HUES6 (cell line): ENCODE measurements around the gene TEX13D.
"Not testable (repeated sequence)": the region's sequence is repeated elsewhere in the genome, so short reads cannot be mapped to it uniquely, and the experiment has no call there.

ENCODE experiments used
- H3K27ac ChIP-seq: 2 replicates; pipeline ENCODE4 v1.7.0; 2013; ENCODE audit warnings: low read depth, mild to moderate bottlenecking, low read length, inconsistent platforms
- H3K27me3 ChIP-seq: 2 replicates; pipeline ENCODE4 v1.6.1; 2013; ENCODE audit warnings: low read length; ENCODE audit not compliant: control insufficient read depth, insufficient read depth
- H3K36me3 ChIP-seq: 2 replicates; pipeline ENCODE4 v1.6.1; 2013; ENCODE audit warnings: low read length; ENCODE audit not compliant: control insufficient read depth, insufficient read depth
- H3K4me1 ChIP-seq: 2 replicates; pipeline ENCODE4 v1.6.1; 2013; ENCODE audit warnings: low read length; ENCODE audit not compliant: control insufficient read depth, insufficient read depth
- H3K4me3 ChIP-seq: 2 replicates; pipeline ENCODE4 v1.5.1; 2013; ENCODE audit warnings: low read depth, low read length
- H3K9ac ChIP-seq: one replicate; pipeline ENCODE4 v1.6.1; 2013; ENCODE audit warnings: mild to moderate bottlenecking, low read length
- H3K9me3 ChIP-seq: 2 replicates; pipeline ENCODE4 v1.6.1; 2013; ENCODE audit warnings: low read depth, low read length; ENCODE audit not compliant: control insufficient read depth, insufficient read depth

TEX13D gene

DNA sequence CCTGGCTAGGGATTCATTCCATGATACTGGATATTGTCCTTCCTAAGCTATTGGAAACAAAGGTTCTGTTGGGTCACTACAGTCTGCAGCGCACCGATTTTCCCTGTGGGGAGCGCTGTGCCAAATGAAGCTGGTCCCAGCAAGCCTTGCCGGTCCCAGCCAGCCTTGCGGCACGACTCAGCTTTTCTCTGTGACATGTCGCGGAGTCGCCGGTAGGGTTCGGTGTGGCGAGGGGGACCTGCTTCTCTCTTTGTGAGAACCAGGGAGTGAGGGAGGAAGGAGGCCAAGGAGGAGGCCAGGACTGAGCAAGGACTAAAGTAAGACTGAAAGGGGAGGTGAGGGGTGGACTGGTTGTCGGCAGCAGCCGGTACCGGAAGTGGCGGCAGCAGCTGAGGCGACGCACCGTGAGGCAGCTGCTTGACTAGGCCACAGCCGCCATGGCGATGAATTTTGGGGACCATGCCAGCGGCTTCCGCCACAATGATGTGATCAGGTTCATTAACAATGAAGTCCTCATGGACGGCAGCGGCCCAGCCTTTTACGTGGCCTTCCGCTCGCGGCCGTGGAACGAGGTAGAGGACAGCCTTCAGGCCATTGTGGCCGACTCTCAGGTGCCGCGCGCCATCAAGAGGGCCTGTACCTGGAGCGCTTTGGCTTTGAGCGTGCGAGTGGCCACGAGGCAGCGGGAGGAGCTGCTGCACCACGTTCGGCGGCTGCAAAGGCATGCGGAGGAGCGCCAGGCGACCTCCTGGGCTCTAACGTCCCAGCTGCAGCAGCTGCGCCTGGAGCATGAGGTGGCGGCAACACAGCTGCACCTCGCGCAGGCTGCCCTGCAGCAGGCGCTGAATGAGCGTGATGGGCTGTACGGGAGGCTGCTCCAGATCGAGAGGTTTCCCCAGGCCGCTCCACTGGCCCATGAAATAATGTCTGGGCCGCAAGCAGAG, at the start of gene TEX13D:
TEX13D (plus strand) TSS at position 180 of the 944 bp plus-strand sequence; CDS start at position 438, 258 bp downstream.
- no peak within 1 kb of the TSS for H3K9ac ChIP-seq
- no peaks in the 10 kb centered on the region for H3K4me1 ChIP-seq
- H3K36me3 ChIP-seq = no peaks in the 10 kb centered on the region
- H3K4me3 ChIP-seq = no peak within 1 kb of the TSS
- H3K9me3 ChIP-seq = no peaks in the 10 kb centered on the region
- H3K27ac ChIP-seq = no peak within 1 kb of the TSS
- peaks cover 10% of the 10 kb centered on the region; the same call in 1 of the 2 replicates for H3K27me3 ChIP-seq

DNA sequence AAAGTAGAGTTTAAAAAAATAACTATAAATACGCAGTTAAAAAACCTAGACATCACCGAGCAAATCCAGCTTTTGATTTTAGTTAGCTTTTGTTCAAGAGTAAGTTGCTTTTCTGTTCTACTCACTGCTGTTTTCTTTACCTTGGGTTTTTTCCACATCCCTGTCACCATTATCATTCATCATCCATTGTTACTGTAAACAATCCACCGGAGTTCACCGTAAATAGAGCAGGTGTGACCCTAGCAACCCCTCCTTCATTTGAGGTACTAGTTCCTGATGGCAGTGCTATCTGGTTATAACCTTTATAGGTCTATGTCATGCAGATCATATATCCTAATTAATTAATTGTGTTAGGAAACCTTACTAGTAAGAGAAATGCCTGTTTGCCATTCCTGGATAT, 43.0 kb upstream of the TEX13D start:
- Histone ChIP-seq H3K4me3 (no peak overlapping the region), H3K4me1 (peaks cover 3% of the 10 kb centered on the region; the same call in 1 of the 2 replicates), H3K27ac (no peak overlapping the region), H3K27me3 (0 out of 2 replicates have a peak, but pooled peaks cover 4% of the 10 kb centered on the region), H3K9me3 (no peaks in the 10 kb centered on the region), H3K36me3 (no peaks in the 10 kb centered on the region), H3K9ac (no peak overlapping the region)

DNA sequence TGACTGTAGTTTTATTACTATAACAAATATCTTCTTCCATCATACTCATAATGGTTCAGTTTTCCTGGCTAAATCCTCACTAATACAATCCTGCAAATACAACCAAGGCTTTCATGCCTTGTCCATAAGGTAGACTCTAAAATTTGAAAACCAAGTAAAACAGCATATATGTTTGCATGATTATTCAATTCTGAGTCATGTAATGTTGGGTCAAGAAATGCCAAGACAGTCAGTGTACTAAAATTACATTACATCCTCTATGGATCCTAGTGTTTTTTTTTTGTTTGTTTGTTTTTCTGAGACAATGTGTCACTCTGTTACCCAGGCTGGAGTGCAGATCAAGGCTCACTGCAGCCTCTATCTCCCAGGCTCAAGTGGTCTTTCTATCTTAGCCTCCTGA, 38.6 kb upstream of the TEX13D start:
- Histone ChIP-seq H3K36me3 (no peaks in the 10 kb centered on the region), H3K9ac (no peak overlapping the region), H3K4me1 (peaks cover 3% of the 10 kb centered on the region; the same call in 1 of the 2 replicates), H3K9me3 (no peaks in the 10 kb centered on the region), H3K4me3 (no peak overlapping the region), H3K27me3 (no peaks in the 10 kb centered on the region; the same call in 1 of the 2 replicates), H3K27ac (no peak overlapping the region)

DNA sequence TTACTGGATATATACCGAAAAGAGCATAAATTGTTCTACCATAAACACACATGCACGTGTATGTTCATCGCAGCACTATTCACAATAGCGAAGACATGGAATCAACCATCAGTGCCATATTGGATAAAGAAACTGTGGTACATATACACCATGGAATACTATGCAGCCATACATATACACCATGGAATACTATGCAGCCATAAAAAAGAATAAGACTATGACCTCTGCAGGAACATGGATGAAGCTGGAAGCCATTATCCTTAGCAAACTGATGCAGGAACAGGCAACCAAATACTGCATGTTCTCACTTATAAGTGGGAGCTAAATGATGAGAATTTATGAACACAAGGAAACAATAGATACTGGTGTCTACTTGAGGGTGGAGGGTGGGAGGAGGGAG, 33.1 kb upstream of the TEX13D start:
- H3K27ac ChIP-seq, H3K9ac ChIP-seq, H3K27me3 ChIP-seq, H3K9me3 ChIP-seq, H3K4me3 ChIP-seq, H3K36me3 ChIP-seq, H3K4me1 ChIP-seq: not testable (repeated sequence)

DNA sequence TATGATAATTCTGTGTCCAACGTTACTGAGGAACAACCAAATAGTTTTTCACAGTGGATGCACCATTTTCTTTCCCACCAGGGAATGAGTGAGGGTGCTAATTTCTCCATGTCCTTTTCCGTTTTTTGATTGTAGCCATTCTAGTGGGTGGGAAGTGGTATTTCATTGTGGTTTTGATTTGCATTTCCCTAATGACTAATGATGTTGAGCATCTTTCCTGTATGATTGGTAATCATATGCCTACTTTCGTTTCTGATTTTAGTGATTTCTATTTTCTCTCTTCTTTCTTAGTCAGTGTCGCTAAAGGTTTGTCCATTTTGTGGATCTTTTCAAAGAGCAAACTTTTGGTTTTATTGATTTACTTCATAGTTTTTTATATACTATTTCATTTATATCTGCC, 32.1 kb upstream of the TEX13D start:
- Histone ChIP-seq H3K27ac (no peak overlapping the region), H3K27me3 (no peaks in the 10 kb centered on the region; the same call in 1 of the 2 replicates), H3K9ac (no peak overlapping the region), H3K9me3 (no peaks in the 10 kb centered on the region), H3K4me1 (no peaks in the 10 kb centered on the region), H3K36me3 (no peaks in the 10 kb centered on the region), H3K4me3 (no peak overlapping the region)

DNA sequence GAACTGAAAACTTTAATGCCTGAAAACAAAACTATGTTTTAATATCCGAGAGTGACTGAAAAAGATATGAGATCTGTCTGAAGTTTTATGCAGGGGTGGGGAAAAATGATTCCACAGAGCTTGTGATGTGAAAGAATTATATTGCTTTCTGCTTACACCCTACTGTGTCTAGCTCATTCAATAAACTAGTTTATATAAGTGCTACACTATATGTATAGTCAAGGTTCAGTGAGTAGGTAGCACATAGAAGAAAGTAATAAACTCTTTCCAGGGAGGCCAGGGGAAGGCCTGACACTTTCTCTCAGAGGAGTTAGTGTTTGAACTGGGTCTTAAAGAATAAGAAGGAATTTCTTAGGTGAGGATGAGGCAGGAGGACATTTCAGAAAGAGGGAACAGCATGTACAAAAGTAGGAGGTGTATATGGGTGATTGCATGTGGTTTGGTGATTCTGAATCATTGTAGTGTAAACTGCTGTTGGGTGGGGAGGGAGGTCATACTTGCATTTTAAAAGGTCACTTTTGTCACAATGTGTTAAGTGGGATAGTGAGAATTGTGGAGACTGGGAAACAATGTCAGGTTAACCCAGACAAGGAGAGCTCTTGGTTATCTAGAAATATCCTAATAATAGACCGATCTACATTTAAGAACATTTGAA, 25.1 kb upstream of the TEX13D start:
- Histone ChIP-seq H3K9ac (no peak overlapping the region), H3K27ac (no peak overlapping the region), H3K9me3 (no peaks in the 10 kb centered on the region), H3K27me3 (no peaks in the 10 kb centered on the region; the same call in 1 of the 2 replicates), H3K4me3 (no peak overlapping the region), H3K36me3 (no peaks in the 10 kb centered on the region), H3K4me1 (no peaks in the 10 kb centered on the region)

DNA sequence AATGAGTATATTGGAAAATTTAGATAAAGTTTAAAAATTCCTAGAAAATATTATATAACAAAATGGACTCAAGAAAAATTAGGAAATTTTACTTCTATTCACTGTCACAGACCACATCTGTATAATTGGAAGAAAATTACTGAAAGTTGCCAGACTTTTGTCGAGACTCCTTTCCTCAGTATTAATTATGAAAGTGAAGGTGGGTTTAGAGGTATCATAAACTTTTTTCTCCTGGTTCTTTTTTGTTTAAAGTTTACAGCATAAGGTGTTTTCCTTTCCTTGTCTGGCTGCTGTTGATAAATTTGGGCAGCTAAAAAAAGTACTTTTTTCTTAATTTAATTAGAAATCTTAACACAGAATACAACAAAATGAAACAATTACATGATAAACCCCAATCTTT, 6.7 kb upstream of the TEX13D start:
- H3K36me3 ChIP-seq = no peaks in the 10 kb centered on the region
- no peaks in the 10 kb centered on the region for H3K9me3 ChIP-seq
- H3K27me3 ChIP-seq = peaks cover 3% of the 10 kb centered on the region; the same call in 1 of the 2 replicates
- H3K9ac ChIP-seq = no peak overlapping the region
- H3K27ac ChIP-seq = no peak overlapping the region
- H3K4me3 ChIP-seq = no peak overlapping the region
- H3K4me1 ChIP-seq = no peaks in the 10 kb centered on the region

DNA sequence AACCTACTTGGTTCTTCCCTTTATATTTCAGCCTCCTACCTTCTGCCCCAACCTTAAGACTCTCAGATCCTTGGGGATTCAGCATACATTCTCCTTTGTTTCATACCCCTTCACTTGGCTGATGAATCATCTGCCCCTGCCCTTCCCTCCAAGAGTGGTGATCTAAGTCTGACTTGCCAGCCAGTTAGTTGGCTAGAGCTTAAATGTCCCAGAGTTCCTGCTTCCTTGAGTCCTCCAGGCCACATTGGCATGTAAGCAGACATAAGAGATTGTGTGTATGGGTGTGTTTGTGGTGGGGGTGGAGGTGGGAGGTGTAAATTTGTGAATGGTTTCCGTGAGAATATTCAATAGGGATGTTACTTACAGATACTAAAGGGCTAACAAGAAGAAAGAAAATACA, 3.7 kb upstream of the TEX13D start:
- H3K9ac ChIP-seq = no peak overlapping the region
- no peak overlapping the region for H3K27ac ChIP-seq
- H3K27me3 ChIP-seq = no peaks in the 10 kb centered on the region; the same call in 1 of the 2 replicates
- H3K4me1 ChIP-seq = no peaks in the 10 kb centered on the region
- no peaks in the 10 kb centered on the region for H3K9me3 ChIP-seq
- no peak overlapping the region for H3K4me3 ChIP-seq
- no peaks in the 10 kb centered on the region for H3K36me3 ChIP-seq

DNA sequence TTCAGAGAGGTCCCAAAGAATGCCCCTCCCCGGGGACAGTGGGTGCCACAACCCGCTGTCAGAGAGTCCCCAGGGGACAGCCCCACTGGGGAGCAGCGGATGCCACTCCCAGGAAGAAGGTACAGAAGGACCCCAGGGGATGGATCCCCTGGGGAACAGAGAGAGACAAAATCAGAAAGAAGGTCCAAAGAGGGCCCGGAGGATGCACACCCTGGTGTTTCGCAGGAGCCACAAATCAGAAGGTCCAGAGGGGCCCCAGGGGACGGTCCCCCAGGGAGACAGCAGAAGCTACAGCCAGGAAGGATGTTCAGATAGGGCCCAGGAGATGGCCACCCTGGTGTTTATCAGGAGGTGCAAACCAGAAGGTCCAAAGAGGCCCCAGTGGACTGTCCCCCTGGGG, 1.4 kb downstream of the TEX13D start:
- no peak overlapping the region for H3K4me3 ChIP-seq
- no peak overlapping the region for H3K27ac ChIP-seq
- no peak overlapping the region for H3K9ac ChIP-seq
- H3K9me3 ChIP-seq = no peaks in the 10 kb centered on the region
- H3K4me1 ChIP-seq = no peaks in the 10 kb centered on the region
- peaks cover 10% of the 10 kb centered on the region; the same call in 1 of the 2 replicates for H3K27me3 ChIP-seq
- H3K36me3 ChIP-seq = no peaks in the 10 kb centered on the region

DNA sequence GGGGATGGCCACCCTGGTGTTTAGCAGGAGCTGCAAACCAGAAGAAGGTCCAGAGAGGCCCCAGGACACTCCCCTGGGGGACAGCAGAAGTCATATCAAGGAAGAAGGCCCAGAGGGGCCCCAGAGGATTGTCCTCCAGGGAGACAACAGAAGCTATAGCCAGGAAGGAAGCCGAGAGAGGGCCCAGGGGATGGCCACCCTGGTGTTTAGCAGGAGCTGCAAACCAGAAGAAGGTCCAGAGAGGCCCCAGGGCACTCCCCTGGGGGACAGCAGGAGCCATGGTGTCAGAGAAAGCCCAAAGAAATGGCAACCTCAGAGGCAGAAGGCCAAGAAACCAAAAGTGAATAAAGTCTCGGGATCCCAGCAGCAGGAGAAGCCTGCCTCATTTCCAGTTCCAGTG, 2.1 kb downstream of the TEX13D start:
- not testable (repeated sequence) for H3K36me3 ChIP-seq, H3K9ac ChIP-seq, H3K27ac ChIP-seq, H3K4me3 ChIP-seq, H3K4me1 ChIP-seq, H3K9me3 ChIP-seq
- H3K27me3 ChIP-seq = peaks cover 10% of the 10 kb centered on the region; the same call in 1 of the 2 replicates

DNA sequence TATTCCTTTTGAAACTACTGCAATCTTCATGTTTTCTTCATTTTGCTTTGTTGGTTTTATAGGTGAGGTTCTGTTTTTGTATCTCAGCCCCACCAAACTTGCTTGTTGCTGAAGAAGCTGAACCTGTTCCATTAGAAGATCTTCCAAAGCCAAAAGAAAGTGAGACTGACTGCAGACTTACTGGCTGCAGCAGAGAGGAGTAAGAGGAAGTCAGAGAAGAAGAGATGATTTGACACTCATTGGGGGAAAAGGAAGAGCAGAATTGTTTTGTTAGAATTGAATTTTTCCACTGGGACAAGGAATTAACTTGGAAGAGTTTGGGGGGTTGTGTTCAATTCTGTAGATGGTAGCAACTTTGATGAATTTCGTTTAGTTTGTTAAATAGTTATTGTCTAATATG, 3.1 kb downstream of the TEX13D start:
- Histone ChIP-seq H3K27ac (no peak overlapping the region), H3K27me3 (peaks cover 10% of the 10 kb centered on the region; the same call in 1 of the 2 replicates), H3K36me3 (no peaks in the 10 kb centered on the region), H3K4me1 (no peaks in the 10 kb centered on the region), H3K4me3 (no peak overlapping the region), H3K9ac (no peak overlapping the region), H3K9me3 (no peaks in the 10 kb centered on the region)
